Spleen (tissue), 7 donors: ENCODE results near the gene AKT2.

Experiments
- CTCF ChIP-seq, 11 experiments: fragments of 200-600 bp in 7 of 11; fragments of 450-650 bp in 4 of 11; sonication (generic) in 4 of 11; IDR thresholded peaks in 8 of 11; conservative IDR thresholded peaks in 3 of 11; 1 replicate in 7 of 11; 2 replicates in 4 of 11; pipeline versions ENCODE4 v1.4.0 to v1.8.0; 2016 to 2021; ENCODE audit warnings: antibody characterized with exemption in 11 of 11, inconsistent platforms in 4 of 11, mild to moderate bottlenecking in 1 of 11
- POLR2A ChIP-seq, 3 donors: fragments of 450-650 bp; IDR thresholded peaks; one replicate each; pipeline ENCODE4 v1.5.1; 2017; ENCODE audit warnings: antibody characterized with exemption in 3 of 3, mild to moderate bottlenecking in 1 of 3
- donor health status: DM: no; HTN: no; CAD: no; lungs with moderate emphysema.
- donor health status: DM: no; HTN: no; CAD: no.
- donor health status: DM: no; HTN: no; CAD: no.

- TF ChIP-seq POLR2A (IDR thresholded peaks at IDR 0.05) = no peak
- TF ChIP-seq CTCF (IDR thresholded peaks at IDR 0.05 in 8 of 11, conservative IDR thresholded peaks at IDR 0.05 in 3 of 11) = no peak
Observed at GRCh38 chr19:40208602-40209001, 76.5 kb downstream of the AKT2 start.
